Kidney (tissue), 14 donors: ENCODE results near the gene TLK2. TPM values are rescaled to one million over a fixed set of nuclear protein-coding genes. Genes with fewer than 3 reads are reported as not detected.

Experiments
- DNase-seq, 5 donors: peaks; one replicate each; pipeline ENCODE4 v3.0.0-alpha.2; 2013 to 2020
- FAIRE-seq: peaks from 2 replicates; lab custom pipeline; 2012; peaks lifted over from hg19 to GRCh38; lab: Jason Lieb, UNC
- H3K27ac ChIP-seq, 2 donors: one replicate each; pipeline ENCODE4 v1.7.0; 2013; ENCODE audit warnings: low read depth in 2 of 2, low read length in 2 of 2, inconsistent platforms in 1 of 2
- H3K27me3 ChIP-seq: one replicate; pipeline ENCODE4 v1.7.1; 2013; ENCODE audit warnings: low read length, inconsistent platforms; ENCODE audit not compliant: control insufficient read depth, insufficient read depth
- H3K36me3 ChIP-seq, 3 donors: one replicate each; pipeline versions ENCODE4 v1.7.0 to v1.7.1; 2013; ENCODE audit warnings: low read length in 3 of 3, control low read depth in 1 of 3, inconsistent platforms in 1 of 3; ENCODE audit not compliant: insufficient read depth in 3 of 3, control insufficient read depth in 2 of 3
- H3K4me1 ChIP-seq, 3 donors: one replicate each; pipeline versions ENCODE4 v1.7.0 to v1.7.1; 2013; ENCODE audit warnings: low read length in 3 of 3, inconsistent platforms in 1 of 3, low read depth in 1 of 3; ENCODE audit not compliant: control insufficient read depth in 2 of 3, insufficient read depth in 2 of 3
- H3K4me3 ChIP-seq, 3 donors: one replicate each; pipeline versions ENCODE4 v1.7.0 to v1.8.1; 2013; ENCODE audit warnings: low read length in 3 of 3, control low read depth in 1 of 3, inconsistent platforms in 1 of 3
- H3K9ac ChIP-seq, 3 donors: one replicate each; pipeline versions ENCODE4 v1.7.0 to v1.7.1; 2013; ENCODE audit warnings: low read length in 3 of 3, control low read depth in 1 of 3, inconsistent platforms in 1 of 3
- H3K9me3 ChIP-seq, 3 donors: one replicate each; pipeline versions ENCODE4 v1.7.0 to v1.7.1; 2013; ENCODE audit warnings: low read length in 3 of 3, control low read depth in 1 of 3, inconsistent platforms in 1 of 3; ENCODE audit not compliant: control insufficient read depth in 2 of 3, insufficient read depth in 1 of 3
- intact Hi-C: fragments of 100-400 bp; cut with DNase I; formaldehyde crosslinking; loops from one replicate; pipeline ENCODE4 v1.11.1; 2022
- polyA plus RNA-seq: library from polyadenylated mRNA; stranded (reverse); fragments of 350-450 nt; fragmentation: Illumina TruSeq; extraction: RNeasy Lipid Tissue Mini Kit (QIAGEN cat#74804); gene quantifications from one replicate; pipeline ENCODE4 v1.2.3, GENCODE V29; 2014; ENCODE audit warnings: low read depth, low replicate concordance; ENCODE audit not compliant: insufficient read depth
- total RNA-seq: library from RNA; stranded (reverse); fragmentation: NEBNext Ultra II Directional; extraction: Animal tissue kit (Norgen Biotek cat#: 25700); gene quantifications from one replicate; pipeline ENCODE4 v1.2.1, GENCODE V29; 2021
- TF ChIP-seq, protein P1 (sequence below): IDR thresholded peaks from 3 replicates; pipeline ENCODE4 v1.5.1; 2012; ENCODE audit warnings: mild to moderate bottlenecking, moderate library complexity, borderline replicate concordance; ENCODE audit not compliant: insufficient read depth; ENCODE audit errors: extremely low read depth
- donor health status: control.
- donor health status: control.
- donor health status: control.
- donor health status: control.
- donor health status: control.
- donor health status: DM: yes; HTN: yes; CAD: no.
- donor health status: Normal renal cell carcinoma (clear cell type).

TLK2 gene
- total and polyA plus RNA-seq, 2 donors from 2014 or later = 15.6 to 43.0 TPM

DNA sequence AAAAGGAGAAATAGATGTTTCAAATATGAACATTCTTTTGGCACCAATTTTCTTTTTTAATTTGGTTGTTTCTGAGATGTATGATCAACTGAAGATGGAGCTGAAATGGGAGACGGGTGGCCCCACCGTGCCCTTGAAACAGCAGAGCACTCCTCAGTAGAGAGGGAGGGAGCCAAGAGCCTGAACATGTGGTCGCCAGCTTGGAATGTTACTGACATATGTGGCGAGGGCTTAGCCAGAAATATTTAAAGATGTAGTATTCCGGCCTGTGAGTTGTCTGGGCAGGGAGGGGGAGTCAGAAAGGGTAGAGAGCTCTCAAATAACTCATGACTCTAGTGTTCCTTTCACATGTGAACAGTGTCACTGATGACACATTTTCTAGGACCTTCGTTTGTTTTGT, 135.5 kb downstream of the TLK2 start:
- Histone ChIP-seq H3K27ac (no peak overlapping the region), H3K4me1 (no peaks in the 10 kb centered on the region), H3K36me3 (peaks cover 2 to 14% (median 13%) of the 10 kb centered on the region in 3 donors), H3K9ac (no peak overlapping the region), H3K27me3 (no peaks in the 10 kb centered on the region), H3K9me3 (no peaks in the 10 kb centered on the region), H3K4me3 (no peak overlapping the region)
- DNase-seq (peak in 2 of 5 donors; percentile 13 to 72), FAIRE-seq (no peak)
- intact Hi-C loops = no loop called here
- TF ChIP-seq, protein P1, sequence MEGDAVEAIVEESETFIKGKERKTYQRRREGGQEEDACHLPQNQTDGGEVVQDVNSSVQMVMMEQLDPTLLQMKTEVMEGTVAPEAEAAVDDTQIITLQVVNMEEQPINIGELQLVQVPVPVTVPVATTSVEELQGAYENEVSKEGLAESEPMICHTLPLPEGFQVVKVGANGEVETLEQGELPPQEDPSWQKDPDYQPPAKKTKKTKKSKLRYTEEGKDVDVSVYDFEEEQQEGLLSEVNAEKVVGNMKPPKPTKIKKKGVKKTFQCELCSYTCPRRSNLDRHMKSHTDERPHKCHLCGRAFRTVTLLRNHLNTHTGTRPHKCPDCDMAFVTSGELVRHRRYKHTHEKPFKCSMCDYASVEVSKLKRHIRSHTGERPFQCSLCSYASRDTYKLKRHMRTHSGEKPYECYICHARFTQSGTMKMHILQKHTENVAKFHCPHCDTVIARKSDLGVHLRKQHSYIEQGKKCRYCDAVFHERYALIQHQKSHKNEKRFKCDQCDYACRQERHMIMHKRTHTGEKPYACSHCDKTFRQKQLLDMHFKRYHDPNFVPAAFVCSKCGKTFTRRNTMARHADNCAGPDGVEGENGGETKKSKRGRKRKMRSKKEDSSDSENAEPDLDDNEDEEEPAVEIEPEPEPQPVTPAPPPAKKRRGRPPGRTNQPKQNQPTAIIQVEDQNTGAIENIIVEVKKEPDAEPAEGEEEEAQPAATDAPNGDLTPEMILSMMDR = no peak

DNA sequence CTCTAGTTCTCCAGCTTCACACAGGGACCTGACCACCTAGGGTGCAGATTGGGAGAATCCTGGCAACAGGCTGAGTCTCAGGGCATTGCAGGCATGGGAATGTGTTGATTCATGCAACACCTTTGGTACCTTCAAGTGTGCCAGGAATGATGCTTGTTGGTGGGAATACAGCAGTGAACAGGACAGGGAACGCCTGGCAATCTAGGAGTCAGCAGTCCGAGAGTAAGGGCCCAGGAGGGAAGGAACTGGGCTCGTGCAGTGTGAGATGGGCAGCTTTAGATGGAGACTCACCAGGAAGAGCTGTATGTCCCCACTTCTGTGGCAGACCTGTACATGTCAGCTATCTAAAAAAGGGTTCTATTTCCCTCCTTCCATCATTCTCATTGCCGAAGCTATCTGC, 136.9 kb downstream of the TLK2 start:
- H3K4me3 ChIP-seq = no peak overlapping the region
- intact Hi-C loops = no loop called here
- H3K4me1 ChIP-seq = no peaks in the 10 kb centered on the region
- H3K27me3 ChIP-seq = no peaks in the 10 kb centered on the region
- DNase-seq = no peak
- FAIRE-seq = no peak
- H3K9ac ChIP-seq = no peak overlapping the region
- TF ChIP-seq, protein P1 = no peak
- H3K27ac ChIP-seq = no peak overlapping the region
- H3K9me3 ChIP-seq = no peaks in the 10 kb centered on the region
- peaks cover 2 to 5% (median 3%) of the 10 kb centered on the region in 3 donors for H3K36me3 ChIP-seq

DNA sequence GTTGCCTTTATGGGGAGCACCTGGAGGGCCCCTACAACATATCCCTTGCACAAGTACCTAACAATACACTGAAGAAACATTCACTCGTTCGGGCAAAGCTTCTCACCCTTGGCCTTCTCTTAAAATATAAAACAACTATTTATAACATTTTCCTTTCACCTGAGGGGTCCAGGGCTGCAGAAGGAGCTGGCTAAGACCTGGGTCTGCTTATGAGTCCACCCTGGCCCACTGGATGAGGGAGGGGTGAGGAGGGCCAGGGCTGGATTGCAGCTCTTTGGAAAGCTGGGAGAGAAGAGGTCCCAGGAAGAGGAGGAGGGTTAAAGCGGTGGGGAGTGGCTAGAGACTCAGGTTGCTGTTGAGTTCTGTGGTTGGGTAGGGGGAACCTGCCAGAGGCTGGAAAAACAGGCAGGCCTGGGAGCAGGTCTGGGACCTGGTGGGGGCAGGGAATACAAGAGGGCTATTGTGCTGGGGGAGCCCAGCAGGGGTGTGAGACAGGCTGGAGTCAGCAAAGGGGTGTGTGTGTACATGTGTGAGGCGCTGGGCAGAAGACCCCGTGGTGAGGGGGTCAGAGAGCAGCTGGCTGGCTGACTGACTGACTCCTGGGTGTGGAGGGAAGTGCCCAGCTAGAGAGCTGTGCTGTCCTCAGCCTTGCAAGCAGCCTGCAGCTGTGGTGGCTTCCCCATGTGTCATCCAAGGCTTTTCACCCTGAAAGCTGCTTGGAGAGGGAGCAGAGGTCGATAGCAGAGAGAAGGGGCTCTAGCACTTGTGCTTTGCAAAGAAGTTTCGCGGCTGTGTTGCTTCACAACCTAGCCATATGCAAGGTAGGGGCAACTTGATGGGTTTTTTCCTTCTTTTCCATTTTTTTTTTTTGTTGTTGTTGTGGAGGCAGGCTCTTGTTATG, 138.6 kb downstream of the TLK2 start:
- no peak overlapping the region for H3K4me3 ChIP-seq
- FAIRE-seq (no peak), DNase-seq (peak in 3 of 5 donors; percentile 28 to 49 (median 37))
- no peaks in the 10 kb centered on the region for H3K9me3 ChIP-seq
- H3K27ac ChIP-seq = no peak overlapping the region
- peaks cover 0 to 5% (median 0%) of the 10 kb centered on the region in 3 donors for H3K36me3 ChIP-seq
- H3K27me3 ChIP-seq = no peaks in the 10 kb centered on the region
- intact Hi-C loops = no loop called here
- H3K4me1 ChIP-seq = no peaks in the 10 kb centered on the region
- no peak overlapping the region for H3K9ac ChIP-seq
- TF ChIP-seq, protein P1 = no peak
